Peyer's patch (tissue), 4 donors: ENCODE results near the gene SYNE1.

Source experiments
- POLR2A ChIP-seq, 2 donors: fragments of 450-650 bp; IDR thresholded peaks; one replicate each; pipeline ENCODE4 v1.5.1; 2017; ENCODE audit warnings: antibody characterized with exemption in 2 of 2, mild to moderate bottlenecking in 2 of 2, moderate library complexity in 2 of 2
- TF ChIP-seq, protein P1 (sequence below), 6 experiments: fragments of 450-650 bp in 4 of 6; fragments of 200-600 bp in 2 of 6; sonication (generic) in 1 of 6; IDR thresholded peaks; one replicate each; pipeline ENCODE4 v1.5.1; 2017 to 2019; ENCODE audit warnings: antibody characterized with exemption in 6 of 6, mild to moderate bottlenecking in 3 of 6, moderate library complexity in 1 of 6

DNA sequence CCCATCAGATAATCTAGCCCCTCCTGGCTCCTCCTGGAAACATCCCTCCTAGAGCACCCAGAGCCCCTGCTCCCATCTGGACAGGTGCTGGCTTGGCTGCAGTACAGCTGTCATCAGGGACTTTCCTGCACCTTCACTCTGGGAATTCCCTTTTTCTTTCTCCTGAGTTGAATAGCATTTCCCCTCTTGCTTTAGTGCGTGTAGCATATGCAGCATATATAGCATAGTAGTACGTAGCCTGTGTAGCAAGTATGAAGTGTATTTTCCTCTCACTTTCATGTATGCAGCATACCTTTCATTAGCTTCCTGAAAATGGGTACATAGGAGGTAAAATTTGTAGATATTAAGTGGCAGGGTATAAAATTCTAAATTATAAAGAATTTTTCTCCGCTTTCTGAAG, 476.8 kb downstream of the SYNE1 start:
- TF ChIP-seq, protein P1, sequence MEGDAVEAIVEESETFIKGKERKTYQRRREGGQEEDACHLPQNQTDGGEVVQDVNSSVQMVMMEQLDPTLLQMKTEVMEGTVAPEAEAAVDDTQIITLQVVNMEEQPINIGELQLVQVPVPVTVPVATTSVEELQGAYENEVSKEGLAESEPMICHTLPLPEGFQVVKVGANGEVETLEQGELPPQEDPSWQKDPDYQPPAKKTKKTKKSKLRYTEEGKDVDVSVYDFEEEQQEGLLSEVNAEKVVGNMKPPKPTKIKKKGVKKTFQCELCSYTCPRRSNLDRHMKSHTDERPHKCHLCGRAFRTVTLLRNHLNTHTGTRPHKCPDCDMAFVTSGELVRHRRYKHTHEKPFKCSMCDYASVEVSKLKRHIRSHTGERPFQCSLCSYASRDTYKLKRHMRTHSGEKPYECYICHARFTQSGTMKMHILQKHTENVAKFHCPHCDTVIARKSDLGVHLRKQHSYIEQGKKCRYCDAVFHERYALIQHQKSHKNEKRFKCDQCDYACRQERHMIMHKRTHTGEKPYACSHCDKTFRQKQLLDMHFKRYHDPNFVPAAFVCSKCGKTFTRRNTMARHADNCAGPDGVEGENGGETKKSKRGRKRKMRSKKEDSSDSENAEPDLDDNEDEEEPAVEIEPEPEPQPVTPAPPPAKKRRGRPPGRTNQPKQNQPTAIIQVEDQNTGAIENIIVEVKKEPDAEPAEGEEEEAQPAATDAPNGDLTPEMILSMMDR (IDR thresholded peaks at IDR 0.05) = no peak
- no peak for TF ChIP-seq POLR2A (IDR thresholded peaks at IDR 0.05)
